Thoracic aorta (tissue), 2 donors: ENCODE data around the gene BTAF1. TPM values are rescaled to one million over a fixed set of nuclear protein-coding genes. Genes with fewer than 3 reads are reported as not detected.

Experiments
- ATAC-seq: fragments of 150-250 bp; one replicate; pipeline ENCODE4 v1.8.0; 2017; ENCODE audit warnings: low read depth; ENCODE audit not compliant: insufficient number of reproducible peaks, low FRiP score
- DNase-seq: peaks from one replicate; pipeline ENCODE4 v3.0.0-alpha.2; 2020; ENCODE audit warnings: low spot score
- H3K27ac ChIP-seq, 2 donors: fragments of 200-600 bp; sonication (generic); 1 replicate in 1 of 2; 2 replicates in 1 of 2; pipeline ENCODE4 v1.5.1; 2016; ENCODE audit warnings: mild to moderate bottlenecking in 2 of 2, moderate library complexity in 2 of 2
- H3K27me3 ChIP-seq: fragments of 200-600 bp; sonication (generic); replicated peaks from 2 replicates; pipeline ENCODE4 v1.6.0; 2016; ENCODE audit warnings: mild to moderate bottlenecking; ENCODE audit not compliant: insufficient read depth
- H3K36me3 ChIP-seq: fragments of 200-600 bp; sonication (generic); one replicate; pipeline ENCODE4 v1.5.1; 2016
- H3K4me1 ChIP-seq, 2 donors: fragments of 200-600 bp; sonication (generic); 1 replicate in 1 of 2; 2 replicates in 1 of 2; pipeline versions ENCODE4 v1.5.1 to v1.6.0; 2016; ENCODE audit warnings: low read depth in 2 of 2, mild to moderate bottlenecking in 1 of 2; ENCODE audit not compliant: control insufficient read depth in 1 of 2
- H3K4me3 ChIP-seq: fragments of 200-600 bp; sonication (generic); 2 replicates; pipeline ENCODE4 v1.5.1; 2016; ENCODE audit warnings: mild to moderate bottlenecking
- H3K9me3 ChIP-seq: fragments of 200-600 bp; sonication (generic); 2 replicates; pipeline ENCODE4 v1.5.1; 2016
- CTCF ChIP-seq: fragments of 200-600 bp; sonication (generic); IDR thresholded peaks from one replicate; pipeline ENCODE4 v1.5.1; 2019; ENCODE audit warnings: antibody characterized with exemption
- total RNA-seq, 2 donors: library from RNA; depleted of rRNA; stranded (reverse); fragments of >200 nt; gene quantifications; one replicate each; pipeline versions ENCODE4 v1.1.0 to v1.2.3, GENCODE V29; 2016

The BTAF1 gene
- total RNA-seq, 2 donors from 2014 or later: 55.4 to 72.2 TPM

DNA sequence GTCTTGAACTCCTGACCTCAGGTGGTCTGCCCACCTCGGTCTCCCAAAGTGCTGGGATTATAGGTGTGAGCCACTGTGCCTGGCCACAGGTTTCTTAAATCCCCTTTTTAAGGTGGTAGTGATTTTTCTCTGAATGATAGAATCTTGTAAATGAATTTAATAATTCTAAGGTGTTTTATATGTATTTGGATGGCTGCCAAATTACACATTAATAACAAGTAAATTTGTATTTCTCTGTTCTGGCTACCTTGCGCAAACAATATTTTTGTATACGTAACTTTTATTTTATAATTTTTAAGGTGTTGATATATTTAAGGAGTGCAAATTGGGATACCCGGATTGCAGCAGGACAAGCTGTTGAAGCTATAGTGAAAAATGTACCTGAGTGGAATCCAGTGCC, 16.1 kb downstream of the BTAF1 start:
- Histone ChIP-seq H3K9me3 (no peaks in the 10 kb centered on the region), H3K4me3 (no peak overlapping the region), H3K27ac (no peak overlapping the region), H3K4me1 (no peaks in the 10 kb centered on the region), H3K36me3 (peaks cover 19% of the 10 kb centered on the region), H3K27me3 (no peaks in the 10 kb centered on the region)
- no peak for TF ChIP-seq CTCF
- ATAC-seq: no peak
- no peak for DNase-seq

DNA sequence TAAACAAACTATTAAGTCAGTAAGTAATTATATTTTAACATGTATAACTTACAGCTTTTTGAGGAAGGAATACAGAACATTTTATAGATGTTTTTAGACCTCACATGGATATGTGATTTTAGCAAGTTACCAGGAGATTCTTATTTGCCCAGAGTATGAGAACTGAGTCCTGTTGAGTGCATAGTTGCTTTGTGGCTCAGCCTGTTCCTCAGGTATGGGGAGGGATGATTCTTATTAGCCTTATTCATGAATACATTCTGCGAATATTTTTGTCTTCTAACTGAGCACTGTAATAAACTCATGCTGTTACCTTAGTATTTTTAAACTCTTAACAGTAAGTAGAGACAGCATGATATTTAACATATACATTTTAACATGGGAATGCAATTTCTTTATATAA, 17.9 kb downstream of the BTAF1 start:
- no peak overlapping the region for H3K27ac ChIP-seq
- DNase-seq: no peak
- no peaks in the 10 kb centered on the region for H3K27me3 ChIP-seq
- no peak for TF ChIP-seq CTCF
- H3K4me1 ChIP-seq: no peaks in the 10 kb centered on the region
- peaks cover 13% of the 10 kb centered on the region for H3K36me3 ChIP-seq
- ATAC-seq: no peak
- H3K9me3 ChIP-seq: no peaks in the 10 kb centered on the region
- no peak overlapping the region for H3K4me3 ChIP-seq

GRCh38 chr10:91944880-91945630, 21.5 kb downstream of the BTAF1 start:
- Histone ChIP-seq H3K9me3 (no peaks in the 10 kb centered on the region), H3K36me3 (peaks cover 10% of the 10 kb centered on the region), H3K27me3 (no peaks in the 10 kb centered on the region), H3K27ac (no peak overlapping the region), H3K4me1 (no peaks in the 10 kb centered on the region), H3K4me3 (no peak overlapping the region)
- DNase-seq (no peak), ATAC-seq (no peak)
- TF ChIP-seq CTCF: no peak

DNA sequence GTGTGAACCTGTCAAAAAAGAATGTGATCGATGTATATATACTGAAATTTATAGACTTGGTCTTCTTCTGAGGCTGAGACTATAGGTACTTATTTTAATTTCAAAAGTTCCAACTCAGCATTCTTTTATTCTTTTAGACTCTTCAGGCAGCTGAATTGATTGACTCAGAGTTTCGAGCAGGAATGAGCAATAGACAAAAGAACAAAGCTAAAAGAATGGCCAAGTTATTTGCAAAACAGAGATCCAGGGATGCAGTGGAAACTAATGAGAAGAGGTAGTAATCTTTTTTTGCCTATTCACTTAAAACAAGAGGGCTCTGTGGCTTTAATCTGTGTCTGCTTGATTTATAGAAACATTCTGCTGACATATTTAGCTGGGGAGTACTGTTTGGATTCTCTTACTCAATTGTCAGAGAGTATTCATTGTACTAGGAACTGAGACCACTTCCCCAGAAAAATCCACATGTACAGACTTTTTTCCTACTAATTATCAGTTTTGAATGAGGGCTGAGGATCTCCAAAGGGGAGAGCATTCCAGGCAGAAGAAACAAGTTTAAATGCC, 30.1 kb downstream of the BTAF1 start:
- Histone ChIP-seq H3K27me3 (no peaks in the 10 kb centered on the region), H3K36me3 (peaks cover 37% of the 10 kb centered on the region), H3K4me3 (no peak overlapping the region), H3K27ac (no peak overlapping the region), H3K4me1 (no peaks in the 10 kb centered on the region), H3K9me3 (no peaks in the 10 kb centered on the region)
- TF ChIP-seq CTCF: no peak
- no peak for DNase-seq
- ATAC-seq: no peak

- Histone ChIP-seq H3K36me3 (peaks cover 36% of the 10 kb centered on the region), H3K4me3 (no peak overlapping the region), H3K9me3 (no peaks in the 10 kb centered on the region), H3K27me3 (no peaks in the 10 kb centered on the region), H3K4me1 (no peaks in the 10 kb centered on the region), H3K27ac (no peak overlapping the region)
- no peak for DNase-seq
- no peak for ATAC-seq
- TF ChIP-seq CTCF: no peak
Observed at GRCh38 chr10:91955114-91955513, 31.5 kb downstream of the BTAF1 start.
